ENCODE measurements around the gene MMS19.

The MMS19 gene

DNA sequence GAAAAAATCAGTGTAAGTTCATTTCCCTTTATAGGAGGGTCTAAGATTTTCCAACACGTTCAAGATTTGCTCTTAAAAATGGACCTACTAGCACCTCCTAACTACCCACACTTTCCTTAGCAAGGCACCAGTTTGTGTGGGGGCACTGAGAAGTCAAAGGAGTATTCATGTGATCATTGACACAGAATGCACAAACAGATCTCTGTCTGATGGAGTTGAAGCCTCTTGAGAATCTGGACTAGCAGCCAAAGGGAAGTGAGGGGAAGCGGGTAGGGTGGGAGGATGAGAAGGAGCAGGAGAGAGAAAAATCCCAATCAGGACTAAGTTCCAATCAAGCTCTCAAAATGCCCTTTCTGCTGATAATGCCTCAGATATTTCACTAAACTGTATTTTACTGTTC lies 4.1 kb downstream of the MMS19 start:
- Histone ChIP-seq H3K79me2 (ENCODE audit: insufficient read depth, low read length) (peaks cover 89% of the 10 kb centered on the region), H3K27ac (ENCODE audit: low read depth, low read length) (no peak overlapping the region), H3K9ac (ENCODE audit: low read length) (no peak overlapping the region), H3K4me3 (ENCODE audit: insufficient read depth, low read length, poor library complexity, severe bottlenecking) (no peak overlapping the region), H2AFZ (ENCODE audit: low read depth, low read length, severe bottlenecking) (no peak overlapping the region), H4K20me1 (ENCODE audit: low read depth, low read length) (peaks cover 9% of the 10 kb centered on the region; the same call in 1 of the 2 replicates), H3K27me3 (ENCODE audit: low read length) (no peaks in the 10 kb centered on the region), H3K36me3 (ENCODE audit: low read length) (no peaks in the 10 kb centered on the region), H3F3A (ENCODE audit: insufficient read depth) (no peaks in the 10 kb centered on the region), H3K9me3 (ENCODE audit: insufficient read depth, low read length) (no peaks in the 10 kb centered on the region), H3K4me2 (ENCODE audit: low read depth, low read length, poor library complexity, severe bottlenecking) (peak overlapping the region; percentile 6), H3K9me2 (replicated peaks; ENCODE audit: insufficient read depth, low read length) (no peaks in the 10 kb centered on the region)
- no peak for TF ChIP-seq EZH2phosphoT487 (conservative IDR thresholded peaks at IDR 0.05; ENCODE audit: low read length)
- TF ChIP-seq, protein P1, sequence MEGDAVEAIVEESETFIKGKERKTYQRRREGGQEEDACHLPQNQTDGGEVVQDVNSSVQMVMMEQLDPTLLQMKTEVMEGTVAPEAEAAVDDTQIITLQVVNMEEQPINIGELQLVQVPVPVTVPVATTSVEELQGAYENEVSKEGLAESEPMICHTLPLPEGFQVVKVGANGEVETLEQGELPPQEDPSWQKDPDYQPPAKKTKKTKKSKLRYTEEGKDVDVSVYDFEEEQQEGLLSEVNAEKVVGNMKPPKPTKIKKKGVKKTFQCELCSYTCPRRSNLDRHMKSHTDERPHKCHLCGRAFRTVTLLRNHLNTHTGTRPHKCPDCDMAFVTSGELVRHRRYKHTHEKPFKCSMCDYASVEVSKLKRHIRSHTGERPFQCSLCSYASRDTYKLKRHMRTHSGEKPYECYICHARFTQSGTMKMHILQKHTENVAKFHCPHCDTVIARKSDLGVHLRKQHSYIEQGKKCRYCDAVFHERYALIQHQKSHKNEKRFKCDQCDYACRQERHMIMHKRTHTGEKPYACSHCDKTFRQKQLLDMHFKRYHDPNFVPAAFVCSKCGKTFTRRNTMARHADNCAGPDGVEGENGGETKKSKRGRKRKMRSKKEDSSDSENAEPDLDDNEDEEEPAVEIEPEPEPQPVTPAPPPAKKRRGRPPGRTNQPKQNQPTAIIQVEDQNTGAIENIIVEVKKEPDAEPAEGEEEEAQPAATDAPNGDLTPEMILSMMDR (IDR thresholded peaks at IDR 0.05; ENCODE audit: insufficient read depth, low read length, poor library complexity, severe bottlenecking) = no peak

DNA sequence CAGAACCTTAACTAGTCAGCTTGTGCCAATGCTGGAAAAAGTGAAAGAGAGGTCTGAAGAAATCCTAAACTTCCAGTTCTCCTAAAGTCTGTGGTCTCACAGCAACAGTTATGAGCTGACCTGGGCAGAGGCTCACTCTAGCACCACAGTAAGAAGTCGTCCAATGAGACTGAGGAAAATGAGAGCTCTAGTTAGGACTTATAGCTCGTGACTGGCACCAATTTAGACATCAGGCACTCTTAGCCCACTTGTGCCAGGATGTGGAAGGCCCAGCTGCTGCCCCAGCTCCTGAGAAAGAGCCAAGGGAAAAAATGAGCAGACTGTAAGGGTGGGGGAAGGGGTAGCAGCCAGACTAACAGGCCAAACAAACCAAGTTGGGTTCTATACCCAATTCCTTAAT lies 7.6 kb downstream of the MMS19 start:
- H3K27ac ChIP-seq (ENCODE audit: low read depth, low read length) = no peak overlapping the region
- H3K9ac ChIP-seq (ENCODE audit: low read length) = no peak overlapping the region
- H3K9me3 ChIP-seq (ENCODE audit: insufficient read depth, low read length) = no peaks in the 10 kb centered on the region
- peaks cover 97% of the 10 kb centered on the region for H3K79me2 ChIP-seq (ENCODE audit: insufficient read depth, low read length)
- H4K20me1 ChIP-seq (ENCODE audit: low read depth, low read length) = peaks cover 14% of the 10 kb centered on the region; the same call in 1 of the 2 replicates
- no peak overlapping the region for H3K4me3 ChIP-seq (ENCODE audit: insufficient read depth, low read length, poor library complexity, severe bottlenecking)
- H3K36me3 ChIP-seq (ENCODE audit: low read length) = no peaks in the 10 kb centered on the region
- no peaks in the 10 kb centered on the region for H3F3A ChIP-seq (ENCODE audit: insufficient read depth)
- H2AFZ ChIP-seq (ENCODE audit: low read depth, low read length, severe bottlenecking) = no peak overlapping the region
- no peak for TF ChIP-seq EZH2phosphoT487 (conservative IDR thresholded peaks at IDR 0.05; ENCODE audit: low read length)
- TF ChIP-seq, protein P1 (IDR thresholded peaks at IDR 0.05; ENCODE audit: insufficient read depth, low read length, poor library complexity, severe bottlenecking) = no peak
- no peaks in the 10 kb centered on the region for H3K9me2 ChIP-seq (replicated peaks; ENCODE audit: insufficient read depth, low read length)
- no peaks in the 10 kb centered on the region for H3K27me3 ChIP-seq (ENCODE audit: low read length)
- no peak overlapping the region for H3K4me2 ChIP-seq (ENCODE audit: low read depth, low read length, poor library complexity, severe bottlenecking)

DNA sequence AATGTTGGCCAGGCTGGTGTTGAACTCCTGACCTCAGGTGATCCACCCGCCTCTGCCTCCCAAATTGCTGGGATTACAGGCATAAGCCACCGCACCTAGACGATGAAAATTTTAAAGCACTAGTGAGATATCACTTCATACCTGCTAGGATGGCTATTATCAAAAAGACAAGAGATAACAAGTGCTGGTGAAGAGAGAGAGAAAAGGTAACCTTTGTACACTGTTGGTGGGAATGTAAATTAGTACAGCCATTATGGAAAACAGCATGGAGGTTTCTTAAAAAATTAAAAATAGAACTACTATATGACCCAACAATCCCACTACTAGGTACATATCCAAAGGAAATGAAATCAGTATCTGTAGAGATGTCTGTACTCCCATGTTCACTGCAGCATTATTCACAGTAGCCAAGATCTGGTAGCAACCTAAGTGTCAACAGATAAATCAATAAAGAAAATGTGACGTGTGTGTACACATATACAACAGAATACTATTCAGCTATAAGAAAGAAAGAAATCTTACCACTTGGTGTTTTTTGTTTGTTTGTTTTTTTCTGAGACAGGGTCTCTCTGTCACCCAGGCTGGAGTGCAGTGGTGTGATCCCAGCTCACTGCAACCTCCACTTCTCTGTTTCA lies 12.5 kb downstream of the MMS19 start:
- H3K9ac ChIP-seq (ENCODE audit: low read length) = no peak overlapping the region
- no peaks in the 10 kb centered on the region for H3K9me3 ChIP-seq (ENCODE audit: insufficient read depth, low read length)
- H4K20me1 ChIP-seq (ENCODE audit: low read depth, low read length) = peaks cover 18% of the 10 kb centered on the region; the same call in 1 of the 2 replicates
- H3K27me3 ChIP-seq (ENCODE audit: low read length) = no peaks in the 10 kb centered on the region
- H3K4me3 ChIP-seq (ENCODE audit: insufficient read depth, low read length, poor library complexity, severe bottlenecking) = no peak overlapping the region
- H2AFZ ChIP-seq (ENCODE audit: low read depth, low read length, severe bottlenecking) = no peak overlapping the region
- peaks cover 2% of the 10 kb centered on the region; the same call in 1 of the 2 replicates for H3K36me3 ChIP-seq (ENCODE audit: low read length)
- no peak overlapping the region for H3K27ac ChIP-seq (ENCODE audit: low read depth, low read length)
- H3K4me2 ChIP-seq (ENCODE audit: low read depth, low read length, poor library complexity, severe bottlenecking) = no peak overlapping the region
- peaks cover 61% of the 10 kb centered on the region for H3K79me2 ChIP-seq (ENCODE audit: insufficient read depth, low read length)
- TF ChIP-seq, protein P1 (IDR thresholded peaks at IDR 0.05; ENCODE audit: insufficient read depth, low read length, poor library complexity, severe bottlenecking) = no peak
- no peak for TF ChIP-seq EZH2phosphoT487 (conservative IDR thresholded peaks at IDR 0.05; ENCODE audit: low read length)
- H3F3A ChIP-seq (ENCODE audit: insufficient read depth) = no peaks in the 10 kb centered on the region
- H3K9me2 ChIP-seq (replicated peaks; ENCODE audit: insufficient read depth, low read length) = no peaks in the 10 kb centered on the region

All from SU-DHL-6 (cell line).